SK-N-MC (cell line): ENCODE measurements around the gene DIDO1.
"Not testable (repeated sequence)": the region's sequence is repeated elsewhere in the genome, so short reads cannot be mapped to it uniquely, and the experiment has no call there.

Source experiments
- DNase-seq: peaks from one replicate; pipeline ENCODE4 v3.0.0-alpha.2; 2011; ENCODE audit warnings: low read depth, low spot score
- H3K27ac ChIP-seq: fragments of 200-600 bp; sonication (generic); 2 replicates; pipeline ENCODE4 v1.5.1; 2016; ENCODE audit warnings: mixed run types
- H3K36me3 ChIP-seq: fragments of 200-600 bp; sonication (generic); 2 replicates; pipeline ENCODE4 v1.6.1; 2017; ENCODE audit warnings: antibody characterized with exemption, low read length, mixed read lengths; ENCODE audit not compliant: insufficient read depth
- H3K4me3 ChIP-seq: fragments of 200-600 bp; sonication (generic); 2 replicates; pipeline ENCODE4 v1.5.1; 2016
- H3K9ac ChIP-seq: fragments of 200-600 bp; sonication (generic); 2 replicates; pipeline ENCODE4 v1.8.0; 2017; ENCODE audit warnings: mixed run types, mixed read lengths; ENCODE audit not compliant: insufficient read length
- H3K9me3 ChIP-seq: fragments of 200-600 bp; sonication (generic); 2 replicates; pipeline ENCODE4 v1.6.1; 2017; ENCODE audit warnings: low read depth, mild to moderate bottlenecking, antibody characterized with exemption, low read length, moderate library complexity, mixed read lengths
- EZH2 ChIP-seq: fragments of 200-600 bp; sonication (generic); IDR thresholded peaks from one replicate; pipeline ENCODE4 v1.6.1; 2017; ENCODE audit warnings: antibody characterized with exemption
- FOXP2 ChIP-seq: optimal IDR thresholded peaks from 2 replicates; pipeline ENCODE3; 2011; ENCODE audit warnings: mild to moderate bottlenecking, moderate library complexity; ENCODE audit not compliant: insufficient read depth; ENCODE audit errors: extremely low read length, control extremely low read depth
- POLR2AphosphoS5 ChIP-seq: IDR thresholded peaks from 2 replicates; pipeline ENCODE4 v1.6.1; 2012; ENCODE audit warnings: mild to moderate bottlenecking, low read depth, low read length, borderline replicate concordance

DIDO1 gene

GRCh38 chr20:62858058-62858830, 68.1 kb downstream of the DIDO1 start:
- H3K9ac ChIP-seq, result no peak overlapping the region
- no peaks in the 10 kb centered on the region for H3K9me3 ChIP-seq
- no peak for TF ChIP-seq FOXP2
- TF ChIP-seq POLR2AphosphoS5, result no peak
- no peak for TF ChIP-seq EZH2
- H3K36me3 ChIP-seq, result peaks cover 34% of the 10 kb centered on the region
- H3K4me3 ChIP-seq, result no peak overlapping the region
- H3K27ac ChIP-seq, result no peak overlapping the region
- no peak for DNase-seq

GRCh38 chr20:62856931-62857619, 69.2 kb downstream of the DIDO1 start:
- peaks cover 44% of the 10 kb centered on the region for H3K36me3 ChIP-seq
- H3K4me3 ChIP-seq, result no peak overlapping the region
- TF ChIP-seq POLR2AphosphoS5, result no peak
- no peak for TF ChIP-seq EZH2
- TF ChIP-seq FOXP2, result no peak
- H3K9ac ChIP-seq, result no peak overlapping the region
- H3K9me3 ChIP-seq, result no peaks in the 10 kb centered on the region
- H3K27ac ChIP-seq, result no peak overlapping the region
- DNase-seq, result no peak

- Histone ChIP-seq H3K36me3 (peaks cover 45% of the 10 kb centered on the region), H3K4me3 (no peak overlapping the region), H3K9me3 (no peaks in the 10 kb centered on the region), H3K27ac (no peak overlapping the region), H3K9ac (no peak overlapping the region)
- no peak for DNase-seq
- TF ChIP-seq POLR2AphosphoS5 (no peak), FOXP2 (no peak), EZH2 (no peak)
These were observed 71.2 kb downstream of the DIDO1 start for GRCh38 chr20:62855120-62855519.

- DNase-seq, result no peak
- H3K4me3 ChIP-seq, result no peak overlapping the region
- H3K36me3 ChIP-seq, result peaks cover 44% of the 10 kb centered on the region
- TF ChIP-seq POLR2AphosphoS5, result no peak
- no peak for TF ChIP-seq FOXP2
- no peak for TF ChIP-seq EZH2
- H3K27ac ChIP-seq, result no peak overlapping the region
- no peaks in the 10 kb centered on the region for H3K9me3 ChIP-seq
- no peak overlapping the region for H3K9ac ChIP-seq
These were observed 72.2 kb downstream of the DIDO1 start for GRCh38 chr20:62854121-62854520.

GRCh38 chr20:62853304-62853703, 73.0 kb downstream of the DIDO1 start:
- H3K27ac ChIP-seq, DNase-seq, H3K4me3 ChIP-seq, H3K9me3 ChIP-seq, H3K9ac ChIP-seq: not testable (repeated sequence)
- peaks cover 40% of the 10 kb centered on the region for H3K36me3 ChIP-seq

- Histone ChIP-seq H3K4me3 (no peak overlapping the region), H3K27ac (no peak overlapping the region), H3K9me3 (no peaks in the 10 kb centered on the region), H3K36me3 (peaks cover 40% of the 10 kb centered on the region), H3K9ac (no peak overlapping the region)
- no peak for DNase-seq
- no peak for TF ChIP-seq POLR2AphosphoS5
- TF ChIP-seq FOXP2, result no peak
- TF ChIP-seq EZH2, result no peak
These were observed 73.5 kb downstream of the DIDO1 start for GRCh38 chr20:62852841-62853240.

GRCh38 chr20:62852196-62852595, 74.1 kb downstream of the DIDO1 start:
- Histone ChIP-seq H3K27ac (no peak overlapping the region), H3K9ac (no peak overlapping the region), H3K9me3 (no peaks in the 10 kb centered on the region), H3K4me3 (no peak overlapping the region), H3K36me3 (peaks cover 34% of the 10 kb centered on the region)
- no peak for TF ChIP-seq POLR2AphosphoS5
- TF ChIP-seq FOXP2, result no peak
- TF ChIP-seq EZH2, result no peak
- no peak for DNase-seq

- Histone ChIP-seq H3K9me3 (no peaks in the 10 kb centered on the region), H3K4me3 (no peak overlapping the region), H3K36me3 (peaks cover 36% of the 10 kb centered on the region), H3K27ac (no peak overlapping the region), H3K9ac (no peak overlapping the region)
- TF ChIP-seq FOXP2 (no peak), POLR2AphosphoS5 (no peak), EZH2 (no peak)
- DNase-seq, result no peak
These were observed 75.9 kb downstream of the DIDO1 start for GRCh38 chr20:62850333-62850974.
